Breast epithelium (tissue), 3 donors: ENCODE data around the gene CDK6.

Source experiments
- POLR2AphosphoS5 ChIP-seq, 3 donors: sonication (generic); formaldehyde crosslinking; IDR thresholded peaks; one replicate each; pipeline ENCODE4 v1.6.1; 2017; ENCODE audit warnings: antibody characterized with exemption in 3 of 3
- TF ChIP-seq, protein P1 (sequence below), 3 donors: fragments of 450-650 bp; IDR thresholded peaks; one replicate each; pipeline ENCODE4 v1.5.1; 2016 to 2017; ENCODE audit warnings: antibody characterized with exemption in 3 of 3, mild to moderate bottlenecking in 3 of 3, moderate library complexity in 3 of 3

DNA sequence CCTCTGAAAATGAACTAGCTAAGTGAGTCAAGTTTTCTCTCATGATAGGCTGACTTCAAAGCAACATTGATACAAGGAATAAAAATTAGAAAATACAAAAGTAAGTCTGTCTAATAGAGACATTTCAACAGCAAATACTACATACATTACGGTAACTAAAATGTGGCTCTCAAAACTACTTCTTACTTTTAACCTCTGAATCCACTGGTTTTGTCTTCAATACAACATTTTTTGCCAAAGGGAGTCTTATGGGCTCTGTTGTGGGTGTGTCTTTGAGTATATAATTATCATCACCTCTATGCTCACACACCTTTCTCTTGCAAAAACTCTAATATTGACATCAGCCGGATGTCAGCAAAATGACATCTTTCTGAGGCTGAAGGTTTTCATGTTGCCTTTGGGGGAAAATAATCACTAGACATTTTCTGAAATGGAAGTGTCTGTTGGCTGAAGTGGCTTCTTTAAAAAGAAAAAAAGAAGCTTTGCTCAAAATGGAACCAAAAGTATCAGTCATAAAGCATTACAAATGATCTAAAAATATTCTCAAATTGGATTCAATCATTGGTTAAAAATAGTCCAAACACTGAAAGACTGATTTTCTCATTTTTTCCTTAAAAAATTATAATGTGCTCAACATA lies 204.4 kb downstream of the CDK6 start:
- TF ChIP-seq, protein P1, sequence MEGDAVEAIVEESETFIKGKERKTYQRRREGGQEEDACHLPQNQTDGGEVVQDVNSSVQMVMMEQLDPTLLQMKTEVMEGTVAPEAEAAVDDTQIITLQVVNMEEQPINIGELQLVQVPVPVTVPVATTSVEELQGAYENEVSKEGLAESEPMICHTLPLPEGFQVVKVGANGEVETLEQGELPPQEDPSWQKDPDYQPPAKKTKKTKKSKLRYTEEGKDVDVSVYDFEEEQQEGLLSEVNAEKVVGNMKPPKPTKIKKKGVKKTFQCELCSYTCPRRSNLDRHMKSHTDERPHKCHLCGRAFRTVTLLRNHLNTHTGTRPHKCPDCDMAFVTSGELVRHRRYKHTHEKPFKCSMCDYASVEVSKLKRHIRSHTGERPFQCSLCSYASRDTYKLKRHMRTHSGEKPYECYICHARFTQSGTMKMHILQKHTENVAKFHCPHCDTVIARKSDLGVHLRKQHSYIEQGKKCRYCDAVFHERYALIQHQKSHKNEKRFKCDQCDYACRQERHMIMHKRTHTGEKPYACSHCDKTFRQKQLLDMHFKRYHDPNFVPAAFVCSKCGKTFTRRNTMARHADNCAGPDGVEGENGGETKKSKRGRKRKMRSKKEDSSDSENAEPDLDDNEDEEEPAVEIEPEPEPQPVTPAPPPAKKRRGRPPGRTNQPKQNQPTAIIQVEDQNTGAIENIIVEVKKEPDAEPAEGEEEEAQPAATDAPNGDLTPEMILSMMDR (IDR thresholded peaks at IDR 0.05): no peak
- TF ChIP-seq POLR2AphosphoS5 (IDR thresholded peaks at IDR 0.05): no peak
